Measurements from ENCODE around the gene AOAH. TPM values are rescaled to one million over a fixed set of nuclear protein-coding genes. Genes with fewer than 3 reads are reported as not detected.

Gene AOAH, protein sequence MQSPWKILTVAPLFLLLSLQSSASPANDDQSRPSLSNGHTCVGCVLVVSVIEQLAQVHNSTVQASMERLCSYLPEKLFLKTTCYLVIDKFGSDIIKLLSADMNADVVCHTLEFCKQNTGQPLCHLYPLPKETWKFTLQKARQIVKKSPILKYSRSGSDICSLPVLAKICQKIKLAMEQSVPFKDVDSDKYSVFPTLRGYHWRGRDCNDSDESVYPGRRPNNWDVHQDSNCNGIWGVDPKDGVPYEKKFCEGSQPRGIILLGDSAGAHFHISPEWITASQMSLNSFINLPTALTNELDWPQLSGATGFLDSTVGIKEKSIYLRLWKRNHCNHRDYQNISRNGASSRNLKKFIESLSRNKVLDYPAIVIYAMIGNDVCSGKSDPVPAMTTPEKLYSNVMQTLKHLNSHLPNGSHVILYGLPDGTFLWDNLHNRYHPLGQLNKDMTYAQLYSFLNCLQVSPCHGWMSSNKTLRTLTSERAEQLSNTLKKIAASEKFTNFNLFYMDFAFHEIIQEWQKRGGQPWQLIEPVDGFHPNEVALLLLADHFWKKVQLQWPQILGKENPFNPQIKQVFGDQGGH
- not detected for polyA plus RNA-seq (2013, experiment 1 of 2; ENCODE audit: insufficient read length)
- polyA plus RNA-seq (2013, experiment 2 of 2; ENCODE audit: insufficient read length), result 0.18 TPM

DNA sequence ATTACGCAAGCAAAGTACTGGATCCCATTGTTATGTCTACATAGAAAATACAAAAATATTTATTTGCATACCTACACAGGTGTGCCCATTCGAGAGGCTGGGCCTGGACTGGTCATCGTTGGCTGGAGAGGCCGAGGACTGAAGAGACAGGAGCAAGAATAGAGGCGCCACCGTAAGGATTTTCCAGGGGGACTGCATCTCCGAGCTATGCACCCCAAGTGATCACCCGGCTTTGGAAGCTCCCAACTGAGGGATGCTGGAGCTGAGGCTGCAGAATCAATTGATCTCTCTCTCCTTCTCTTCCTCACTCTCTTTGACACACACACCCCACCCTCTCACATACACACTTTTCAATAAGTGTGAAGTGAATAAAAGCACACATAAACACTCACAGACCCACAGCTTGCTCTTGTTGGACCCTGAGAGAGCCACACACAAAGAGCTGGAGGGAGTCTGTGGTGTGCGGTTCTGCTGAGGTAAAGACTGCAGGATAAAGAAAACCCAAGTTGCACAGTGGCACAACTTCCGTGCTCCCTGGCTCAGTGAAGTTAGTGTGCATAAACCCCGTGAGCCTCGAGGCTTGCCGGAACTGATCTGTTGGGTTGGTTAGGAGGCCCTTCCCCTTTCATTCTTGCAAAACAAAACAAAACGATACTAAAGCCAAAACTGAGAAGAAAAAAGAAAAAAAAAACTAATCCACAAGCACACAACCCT lies at the start of gene AOAH:
Gene AOAH, minus strand, starts transcription at position 544 of the 714 bp plus-strand sequence. Its CDS starts 346 bp downstream, at position 198.
- DNase-seq, result no peak

DNA sequence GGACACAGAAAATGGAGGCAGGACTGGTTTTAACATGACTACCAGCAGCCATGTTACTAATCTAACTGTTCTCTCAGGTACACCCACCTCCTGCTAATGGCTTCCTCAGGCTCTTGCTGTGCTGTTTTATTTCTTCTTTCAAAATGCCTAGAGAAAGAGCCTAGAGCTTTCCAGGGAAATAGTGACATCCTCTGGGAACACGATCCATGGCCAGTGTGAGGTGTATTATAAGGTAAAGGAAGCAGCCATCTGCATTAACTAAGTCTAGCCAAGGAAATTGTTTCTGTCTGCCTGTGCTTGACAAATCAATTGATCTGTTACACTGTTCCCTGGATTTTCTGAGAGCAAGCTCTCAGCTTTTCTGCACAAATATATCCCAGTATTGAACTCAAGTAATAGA lies 42.2 kb upstream of the AOAH start:
- DNase-seq, result no peak

GRCh38 chr7:36765605-36766004 lies 41.3 kb upstream of the AOAH start:
- no peak for DNase-seq

DNA sequence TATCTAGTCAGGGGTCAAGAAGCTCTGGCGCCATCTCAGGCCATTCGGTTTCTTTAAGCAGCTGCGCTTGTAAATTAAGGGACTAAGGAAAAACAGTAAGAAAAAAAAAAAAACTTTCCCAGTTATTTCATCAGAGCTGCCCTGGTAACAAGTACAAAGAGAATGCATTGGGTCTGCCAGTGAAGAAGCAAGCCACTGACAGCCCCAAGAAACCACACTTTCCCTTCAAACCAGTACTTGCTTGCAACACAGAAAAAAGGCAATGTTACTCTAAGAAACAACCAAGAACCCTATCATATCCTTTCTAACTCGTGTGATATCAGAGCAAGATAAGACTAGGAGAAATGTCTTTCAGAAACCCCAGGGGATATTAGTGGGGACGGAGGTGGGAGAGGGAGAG lies 40.6 kb upstream of the AOAH start:
- DNase-seq, result no peak

- peak; percentile 19 for DNase-seq
Observed at GRCh38 chr7:36763132-36763816, 39.0 kb upstream of the AOAH start.

- DNase-seq, result no peak
Observed at GRCh38 chr7:36762394-36762793, 38.1 kb upstream of the AOAH start.

- DNase-seq, result no peak
Observed at GRCh38 chr7:36761835-36762234, 37.5 kb upstream of the AOAH start.

GRCh38 chr7:36760856-36761762 lies 36.8 kb upstream of the AOAH start:
- no peak for DNase-seq

- DNase-seq, result no peak
Observed at GRCh38 chr7:36758879-36759278, 34.6 kb upstream of the AOAH start.

GRCh38 chr7:36755484-36755883 lies 31.2 kb upstream of the AOAH start:
- no peak for DNase-seq

DNA sequence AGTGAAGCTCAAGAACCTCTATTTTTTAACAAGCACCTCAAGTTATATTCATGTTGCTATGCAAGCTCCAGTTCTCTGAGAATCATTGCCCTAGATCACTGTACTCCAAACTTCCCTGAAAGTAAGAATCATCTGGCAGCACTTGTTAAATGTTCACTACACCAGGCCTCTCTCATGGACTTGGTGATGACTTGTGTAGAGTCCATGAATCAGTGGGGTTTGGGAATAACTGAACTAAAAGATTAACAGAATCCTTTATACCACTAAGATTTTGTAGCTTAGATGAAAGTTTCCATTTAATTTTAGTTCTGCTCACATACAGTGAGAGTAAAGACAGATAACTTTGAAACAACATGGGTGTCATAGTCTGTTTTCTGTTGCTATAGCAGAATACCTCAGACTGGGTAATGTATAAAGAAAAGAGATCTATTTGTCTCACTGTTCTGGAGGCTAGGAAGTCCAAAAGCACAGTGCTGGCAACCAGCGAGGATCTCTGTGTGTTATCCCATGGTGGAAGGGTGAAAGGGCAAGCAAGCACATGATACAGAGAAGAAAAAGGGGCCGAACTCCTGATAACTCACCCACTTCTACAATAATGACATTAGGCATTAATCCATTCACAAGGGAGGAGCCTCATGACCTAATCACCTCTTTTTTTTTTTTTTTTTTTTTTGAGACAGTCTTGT lies 27.9 kb upstream of the AOAH start:
- no peak for DNase-seq

DNA sequence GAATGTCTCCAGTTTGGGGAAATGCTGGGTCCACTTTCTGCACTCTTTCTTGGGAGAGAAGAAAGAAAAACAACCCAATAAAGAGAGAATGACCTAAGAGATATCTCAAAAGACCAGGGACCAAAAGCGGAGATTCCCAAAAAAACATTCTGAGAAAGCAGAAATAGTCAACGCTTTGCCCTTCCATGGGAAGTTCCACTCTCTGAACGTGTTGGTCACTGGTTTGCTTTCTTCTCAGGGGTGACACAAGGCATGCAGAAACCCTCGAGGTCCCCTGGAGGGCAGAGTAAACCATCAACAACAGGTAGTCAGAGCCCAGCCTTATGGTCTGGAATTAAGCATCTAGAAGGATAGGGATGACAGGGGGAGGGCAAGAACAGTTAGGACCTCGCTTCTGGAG lies 26.2 kb upstream of the AOAH start:
- no peak for DNase-seq

DNA sequence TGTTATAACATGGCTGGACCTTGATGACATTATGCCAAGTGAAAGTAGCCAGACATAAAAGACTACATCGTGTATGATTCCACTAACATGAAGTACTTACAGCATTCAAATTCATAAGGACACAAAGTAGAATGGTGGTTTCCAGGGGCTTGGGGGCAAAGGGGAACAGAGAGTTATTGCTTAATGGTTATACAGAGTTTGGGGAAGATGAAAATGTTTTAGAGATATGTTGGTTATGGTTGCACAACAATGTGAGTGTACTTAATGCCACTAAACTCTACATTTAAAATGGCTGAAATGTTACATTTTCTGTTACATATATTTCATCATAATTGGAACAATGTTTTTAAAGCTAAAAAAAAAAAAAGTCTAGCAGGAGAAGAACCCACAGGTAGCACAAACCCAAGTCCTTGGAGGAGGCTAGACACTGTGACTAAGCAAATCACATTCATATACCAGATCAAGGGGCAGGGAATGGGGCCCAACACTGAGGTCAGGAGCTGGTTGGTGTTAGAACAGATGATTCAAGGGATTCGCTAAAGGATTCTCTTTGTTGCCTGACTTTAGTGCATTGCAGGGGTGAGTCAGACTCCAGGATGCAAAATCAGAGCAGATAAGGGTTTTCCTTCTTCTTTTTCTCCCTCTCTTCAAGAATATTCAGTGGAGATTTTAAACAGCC lies 25.1 kb upstream of the AOAH start:
- peak; percentile 42 for DNase-seq

- peak; percentile 2 for DNase-seq
Observed at GRCh38 chr7:36748017-36748487, 23.8 kb upstream of the AOAH start.

DNA sequence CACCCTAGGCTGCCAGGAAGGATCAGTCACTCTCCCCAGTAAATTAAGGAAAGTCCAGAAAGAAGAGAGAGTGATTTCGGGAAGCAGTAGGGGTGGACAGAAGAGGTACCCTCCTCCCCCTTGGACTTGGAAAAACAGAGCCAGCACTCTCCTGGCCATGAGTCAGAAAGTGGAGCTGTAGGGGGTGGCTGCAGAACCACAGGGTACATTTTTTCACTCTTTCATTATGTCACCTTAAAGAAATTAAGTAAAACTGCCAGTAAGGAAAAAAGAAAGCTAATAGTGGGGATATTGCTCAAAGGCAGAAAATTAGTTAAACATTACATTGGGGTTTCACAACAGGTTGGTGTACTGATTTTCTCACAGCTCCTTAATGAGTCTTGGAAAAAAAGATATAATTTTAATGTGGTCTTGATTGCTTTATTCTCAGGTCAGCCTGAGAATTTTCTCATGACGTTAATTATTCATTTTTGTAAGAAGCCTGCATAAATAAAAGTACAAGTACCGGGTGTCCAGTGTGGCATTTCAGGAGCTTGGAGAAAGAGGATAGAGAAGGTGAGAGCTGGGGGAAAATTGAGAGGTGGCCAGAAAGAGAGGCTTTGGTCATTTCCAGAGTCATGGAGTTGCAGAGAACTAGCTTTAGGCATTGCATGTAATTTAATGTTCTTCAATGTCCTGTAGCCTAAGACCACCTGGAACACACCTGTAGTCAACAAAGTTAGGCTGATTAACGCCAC lies 23.2 kb upstream of the AOAH start:
- DNase-seq, result peak; percentile 73

GRCh38 chr7:36746347-36746746 lies 22.1 kb upstream of the AOAH start:
- DNase-seq, result peak; percentile 30

DNA sequence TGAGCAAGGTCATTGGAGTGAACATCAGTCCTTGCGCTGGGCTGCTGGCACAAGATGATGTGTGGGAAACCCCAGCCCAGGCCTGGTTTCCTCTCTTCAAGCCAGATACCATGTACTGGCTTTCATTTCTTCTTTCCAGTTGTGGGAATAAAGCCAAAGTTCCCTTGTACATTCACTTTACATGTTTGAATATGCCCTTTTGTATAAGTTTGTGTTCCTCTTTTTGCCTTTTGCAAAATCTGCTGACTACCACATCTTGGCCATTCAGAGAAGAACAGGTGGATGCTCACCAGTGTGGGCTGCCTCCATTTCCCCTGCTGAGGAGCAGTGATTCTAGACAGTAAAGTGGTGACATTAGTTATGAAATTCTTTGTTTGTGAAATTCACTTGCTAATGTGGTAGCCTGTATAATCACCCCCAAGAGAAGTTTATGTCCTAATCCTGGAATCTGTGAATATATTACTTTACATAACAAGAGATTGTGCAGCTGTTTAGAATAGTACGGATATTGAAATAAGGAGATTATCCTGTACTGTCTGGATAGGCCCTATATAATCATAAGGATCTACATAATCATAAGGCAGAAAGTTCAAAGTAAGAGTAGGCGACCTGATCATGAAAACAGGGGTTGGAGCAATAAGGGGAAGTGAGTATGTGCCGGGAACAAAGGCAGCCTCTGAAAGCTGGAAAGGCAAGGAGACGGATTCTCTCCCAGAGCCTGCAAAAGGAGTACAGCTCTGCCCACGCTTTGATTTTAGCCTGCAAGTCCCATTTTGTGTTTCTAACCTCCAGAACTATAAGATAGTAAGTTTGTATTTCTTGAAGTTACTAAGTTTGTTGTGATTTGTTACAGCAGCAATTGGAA lies 18.8 kb upstream of the AOAH start:
- DNase-seq, result no peak

DNA sequence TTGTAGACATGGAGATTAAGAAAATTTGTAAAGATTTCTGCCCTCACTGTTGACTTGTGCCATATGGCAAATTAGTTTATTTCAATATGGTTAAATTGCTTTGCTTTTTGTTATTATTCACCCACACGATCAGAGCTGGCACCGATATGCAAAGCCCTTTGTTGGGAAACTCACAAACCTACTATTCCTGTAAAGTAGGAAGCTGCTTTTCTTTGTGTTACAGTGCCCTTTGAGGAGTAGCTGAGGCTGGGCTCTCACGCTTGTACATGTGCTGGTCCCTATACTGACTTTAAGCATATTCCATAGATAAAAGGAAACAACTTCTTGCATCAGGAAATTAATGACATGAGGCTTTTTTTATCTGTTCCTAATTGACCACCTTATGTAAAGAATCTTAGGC lies 17.6 kb upstream of the AOAH start:
- DNase-seq, result no peak

GRCh38 chr7:36739351-36739750 lies 15.1 kb upstream of the AOAH start:
- DNase-seq, result no peak
